B cell (primary cell): ENCODE measurements around the gene ABR. TPM values are rescaled to one million over a fixed set of nuclear protein-coding genes. Genes with fewer than 3 reads are reported as not detected.

ENCODE experiments used
- ATAC-seq: fragments of 200-7000 bp; cut with Tn5 transposase; one replicate; pipeline ENCODE4 v1.10.0; 2021; ENCODE audit warnings: low read depth, mild to moderate bottlenecking, moderate number of reproducible peaks, moderate library complexity
- CTCF ChIA-PET: fragments of 350-600 bp; sonication (Branson Sonifier 250); formaldehyde crosslinking; loops from one replicate; lab custom pipeline; 2021; ENCODE audit warnings: antibody characterized with exemption, inconsistent platforms; lab: Charles Lee
- POLR2A ChIA-PET: fragments of 350-600 bp; sonication (Branson Sonifier 250); formaldehyde crosslinking; loops from one replicate; lab custom pipeline; 2021; ENCODE audit warnings: antibody characterized with exemption; lab: Charles Lee
- DNase-seq: peaks from one replicate; pipeline ENCODE4 v3.0.0; 2013
- H2AFZ ChIP-seq: 2 replicates; pipeline ENCODE4 v1.6.1; 2012; ENCODE audit warnings: mild to moderate bottlenecking, low read depth, low read length; ENCODE audit not compliant: insufficient read depth, poor library complexity, severe bottlenecking
- H3K27ac ChIP-seq, 2 donors: 1 replicate in 1 of 2; 2 replicates in 1 of 2; pipeline ENCODE4 v1.5.1; 2012 to 2013; ENCODE audit warnings: low read length in 2 of 2, mild to moderate bottlenecking in 2 of 2, moderate library complexity in 1 of 2
- H3K27me3 ChIP-seq, 4 experiments: fragments of 200-600 bp in 1 of 4; sonication (generic) in 1 of 4; replicated peaks in 1 of 4; 1 replicate in 2 of 4; 2 replicates in 2 of 4; pipeline versions ENCODE4 v1.6.1 to v1.7.0; 2013 to 2016; ENCODE audit warnings: low read length in 3 of 4, mild to moderate bottlenecking in 2 of 4, mixed read lengths in 1 of 4, moderate library complexity in 1 of 4; ENCODE audit not compliant: insufficient read depth in 4 of 4, control insufficient read depth in 3 of 4; ENCODE audit errors: control extremely low read depth in 1 of 4
- H3K36me3 ChIP-seq, 2 experiments: replicated peaks in 1 of 2; 1 replicate in 1 of 2; 2 replicates in 1 of 2; pipeline versions ENCODE4 v1.6.1 to v1.7.1; 2013; ENCODE audit warnings: low read length in 1 of 2; ENCODE audit not compliant: insufficient read depth in 2 of 2, control insufficient read depth in 1 of 2; ENCODE audit errors: control extremely low read depth in 1 of 2, extremely low read depth in 1 of 2
- H3K4me1 ChIP-seq, 2 donors: fragments of 200-600 bp in 1 of 2; sonication (generic) in 1 of 2; 1 replicate in 1 of 2; 2 replicates in 1 of 2; pipeline versions ENCODE4 v1.5.1 to v1.6.1; 2013 to 2017; ENCODE audit warnings: low read length in 2 of 2; ENCODE audit not compliant: control insufficient read depth in 2 of 2, insufficient read depth in 2 of 2
- H3K4me2 ChIP-seq: replicated peaks from 2 replicates; pipeline ENCODE3; 2012; ENCODE audit warnings: mild to moderate bottlenecking, low read depth, low read length; ENCODE audit not compliant: poor library complexity, severe bottlenecking
- H3K4me3 ChIP-seq, 5 experiments: fragments of 200-600 bp in 1 of 5; sonication (generic) in 1 of 5; 1 replicate in 3 of 5; 2 replicates in 2 of 5; pipeline versions ENCODE4 v1.5.1 to v1.7.0; 2011 to 2016; ENCODE audit warnings: low read length in 4 of 5, mild to moderate bottlenecking in 4 of 5, low read depth in 2 of 5, control low read depth in 1 of 5, moderate library complexity in 1 of 5; ENCODE audit not compliant: insufficient read depth in 1 of 5; ENCODE audit errors: control extremely low read depth in 1 of 5, extremely low read depth in 1 of 5
- H3K79me2 ChIP-seq: fragments of 200-600 bp; sonication (generic); one replicate; pipeline ENCODE4 v1.6.0; 2016; ENCODE audit warnings: low read length; ENCODE audit not compliant: control insufficient read depth, insufficient read depth
- H3K9ac ChIP-seq: fragments of 200-600 bp; sonication (generic); 2 replicates; pipeline ENCODE4 v1.6.1; 2017; ENCODE audit warnings: mild to moderate bottlenecking, low read length, moderate library complexity
- H3K9me3 ChIP-seq, 3 donors: one replicate each; pipeline versions ENCODE4 v1.6.1 to v1.7.1; 2013; ENCODE audit warnings: low read length in 2 of 3; ENCODE audit not compliant: control insufficient read depth in 2 of 3, insufficient read depth in 1 of 3; ENCODE audit errors: control extremely low read depth in 1 of 3
- H4K20me1 ChIP-seq: 2 replicates; pipeline ENCODE4 v1.6.0; 2012; ENCODE audit warnings: mild to moderate bottlenecking, low read length; ENCODE audit not compliant: insufficient read depth, control insufficient read depth, poor library complexity, severe bottlenecking
- H3K27ac Mint-ChIP-seq: one replicate; pipeline ENCODE4 v1.8.0; 2021; ENCODE audit warnings: mixed read lengths
- H3K27me3 Mint-ChIP-seq: one replicate; pipeline ENCODE4 v1.8.0; 2021; ENCODE audit warnings: mixed read lengths
- H3K4me1 Mint-ChIP-seq: one replicate; pipeline ENCODE4 v1.8.0; 2021; ENCODE audit warnings: mixed read lengths
- H3K4me3 Mint-ChIP-seq: one replicate; pipeline ENCODE4 v1.8.0; 2021; ENCODE audit warnings: mixed read lengths
- H3K9me3 Mint-ChIP-seq: one replicate; pipeline ENCODE4 v1.8.0; 2022; ENCODE audit warnings: mixed read lengths; ENCODE audit not compliant: insufficient read depth
- EZH2 ChIP-seq: IDR thresholded peaks from 2 replicates; pipeline ENCODE4 v1.6.1; 2012; ENCODE audit warnings: borderline replicate concordance, low read depth, mild to moderate bottlenecking, moderate library complexity, low read length; ENCODE audit not compliant: insufficient read depth, poor library complexity, severe bottlenecking
- WGBS: methylation state at CpG from one replicate; pipeline ENCODE4 v1.1.5; 2013; ENCODE audit warnings: missing lambda C conversion rate; ENCODE audit not compliant: insufficient coverage; 5-methylcytosine and 5-hydroxymethylcytosine counted together
- intact Hi-C: fragments of 100-400 bp; cut with micrococcal nuclease; formaldehyde crosslinking; loops from one replicate; pipeline ENCODE4 v1.10.0; 2022
- polyA plus RNA-seq: library from polyadenylated mRNA; depleted of rRNA; stranded (reverse); fragments of >200 nt; gene quantifications from 2 replicates; pipeline ENCODE4 v1.2.3, GENCODE V29; 2012
- total RNA-seq, 2 donors: library from RNA; stranded (reverse); fragments of 120-200 nt in 1 of 2; gene quantifications; 1 replicate in 1 of 2; 2 replicates in 1 of 2; pipeline versions ENCODE4 v1.2.3 to v1.2.4, GENCODE V29; 2013 to 2022
- TF ChIP-seq, protein P1 (sequence below): fragments of 200-600 bp; IDR thresholded peaks from one replicate; pipeline ENCODE4 v1.8.0; 2022; ENCODE audit warnings: antibody characterized with exemption, mild to moderate bottlenecking

ABR gene
- total and polyA plus RNA-seq, 2 donors (not counting 1 experiment from before 2014, with no cell fraction given), result 79.8 to 262 TPM

DNA sequence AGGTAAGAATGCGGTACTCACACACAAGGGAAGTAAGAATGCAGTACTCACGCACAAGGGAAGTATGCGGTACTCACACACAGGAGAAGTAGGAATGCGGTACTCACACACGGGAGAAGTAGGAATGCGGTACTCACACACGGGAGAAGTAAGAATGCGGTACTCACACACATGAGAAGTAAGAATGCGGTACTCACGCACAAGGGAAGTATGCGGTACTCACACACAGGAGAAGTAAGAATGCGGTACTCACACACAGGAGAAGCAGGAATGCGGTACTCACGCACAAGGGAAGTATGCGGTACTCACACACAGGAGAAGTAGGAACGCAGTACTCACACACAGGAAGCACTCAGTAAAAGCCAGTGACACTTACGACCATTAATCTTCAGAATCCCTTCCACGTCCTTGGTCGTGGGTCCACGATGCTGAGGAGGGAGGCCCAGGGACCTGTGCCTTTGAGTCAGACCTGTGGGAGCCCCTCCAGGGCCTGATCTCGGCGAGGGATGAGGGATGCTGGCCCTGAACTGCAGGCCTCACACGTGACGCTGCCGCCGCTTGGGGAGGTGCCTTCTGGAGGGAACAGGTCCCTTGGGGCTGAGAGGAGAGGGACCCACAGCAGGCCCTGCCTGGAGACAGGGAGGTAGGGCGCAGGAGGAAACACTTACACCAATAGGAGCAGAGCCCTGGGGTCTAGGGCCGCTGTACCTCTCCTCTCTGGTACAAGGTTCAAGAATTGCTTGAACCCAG, 20.2 kb downstream of the ABR start:
- Histone ChIP-seq H3K4me3 (no peak overlapping the region), H2AFZ (no peak overlapping the region), H3K27me3 (no peaks in the 10 kb centered on the region), H3K9ac (no peak overlapping the region), H3K4me2 (no peak overlapping the region), H3K79me2 (peaks cover 90% of the 10 kb centered on the region), H3K27ac (no peak overlapping the region), H3K9me3 (no peaks in the 10 kb centered on the region), H3K4me1 (peaks cover 0 to under 1% of the 10 kb centered on the region in 2 donors), H3K36me3 (peaks cover 0 to 3% of the 10 kb centered on the region in 2 experiments), H4K20me1 (peaks cover 94% of the 10 kb centered on the region)
- Mint-ChIP-seq H3K4me3 (no peak overlapping the region), H3K27ac (no peak overlapping the region), H3K4me1 (peaks cover 13% of the 10 kb centered on the region), H3K27me3 (no peaks in the 10 kb centered on the region), H3K9me3 (no peaks in the 10 kb centered on the region)
- POLR2A ChIA-PET, result no interaction called here
- CTCF ChIA-PET, result no interaction called here
- WGBS, result 87% methylated on average over 19 of the region's 28 CpGs
- DNase-seq, result no peak
- intact Hi-C loops, result no loop called here
- no peak for ATAC-seq
- TF ChIP-seq EZH2, result no peak

DNA sequence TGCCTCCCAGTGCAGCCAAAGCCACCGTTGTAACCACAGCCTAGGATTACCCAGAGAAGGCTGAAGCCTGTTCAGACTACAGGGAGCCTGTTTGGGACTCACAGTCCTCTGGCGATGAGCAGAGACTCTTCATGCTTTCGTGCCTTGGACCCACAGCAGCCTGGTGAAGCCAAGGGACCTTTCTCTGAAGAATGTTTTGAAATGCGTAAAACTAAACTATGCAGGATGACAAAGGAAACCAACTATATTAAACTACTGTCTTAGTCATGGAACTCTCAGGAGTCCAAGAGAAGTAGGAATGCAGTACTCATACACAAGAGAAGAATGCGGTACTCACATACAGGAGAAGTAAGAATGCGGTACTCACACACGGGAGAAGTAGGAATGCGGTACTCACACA, 20.9 kb downstream of the ABR start:
- Histone ChIP-seq H3K4me3 (no peak overlapping the region), H3K9ac (no peak overlapping the region), H3K36me3 (peaks cover 0 to 3% of the 10 kb centered on the region in 2 experiments), H3K27me3 (no peaks in the 10 kb centered on the region), H4K20me1 (peaks cover 94% of the 10 kb centered on the region), H3K4me2 (no peak overlapping the region), H3K4me1 (no peaks in the 10 kb centered on the region), H2AFZ (no peak overlapping the region), H3K9me3 (no peaks in the 10 kb centered on the region), H3K27ac (no peak overlapping the region), H3K79me2 (peaks cover 90% of the 10 kb centered on the region)
- intact Hi-C loops, result no loop called here
- 94% methylated on average over 3 of the region's 8 CpGs for WGBS
- TF ChIP-seq EZH2, result no peak
- TF ChIP-seq, protein P1, sequence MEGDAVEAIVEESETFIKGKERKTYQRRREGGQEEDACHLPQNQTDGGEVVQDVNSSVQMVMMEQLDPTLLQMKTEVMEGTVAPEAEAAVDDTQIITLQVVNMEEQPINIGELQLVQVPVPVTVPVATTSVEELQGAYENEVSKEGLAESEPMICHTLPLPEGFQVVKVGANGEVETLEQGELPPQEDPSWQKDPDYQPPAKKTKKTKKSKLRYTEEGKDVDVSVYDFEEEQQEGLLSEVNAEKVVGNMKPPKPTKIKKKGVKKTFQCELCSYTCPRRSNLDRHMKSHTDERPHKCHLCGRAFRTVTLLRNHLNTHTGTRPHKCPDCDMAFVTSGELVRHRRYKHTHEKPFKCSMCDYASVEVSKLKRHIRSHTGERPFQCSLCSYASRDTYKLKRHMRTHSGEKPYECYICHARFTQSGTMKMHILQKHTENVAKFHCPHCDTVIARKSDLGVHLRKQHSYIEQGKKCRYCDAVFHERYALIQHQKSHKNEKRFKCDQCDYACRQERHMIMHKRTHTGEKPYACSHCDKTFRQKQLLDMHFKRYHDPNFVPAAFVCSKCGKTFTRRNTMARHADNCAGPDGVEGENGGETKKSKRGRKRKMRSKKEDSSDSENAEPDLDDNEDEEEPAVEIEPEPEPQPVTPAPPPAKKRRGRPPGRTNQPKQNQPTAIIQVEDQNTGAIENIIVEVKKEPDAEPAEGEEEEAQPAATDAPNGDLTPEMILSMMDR, result no peak
- no peaks in the 10 kb centered on the region for H3K9me3 Mint-ChIP-seq
- no peaks in the 10 kb centered on the region for H3K27me3 Mint-ChIP-seq
- no peak for DNase-seq
- no peak for ATAC-seq
- peak overlapping the region; percentile 53 for H3K27ac Mint-ChIP-seq
- H3K4me1 Mint-ChIP-seq, result peaks cover 13% of the 10 kb centered on the region
- POLR2A ChIA-PET, result no interaction called here
- no peak overlapping the region for H3K4me3 Mint-ChIP-seq
- CTCF ChIA-PET, result no interaction called here
